ENCODE results near the gene NUDT5.

DNA sequence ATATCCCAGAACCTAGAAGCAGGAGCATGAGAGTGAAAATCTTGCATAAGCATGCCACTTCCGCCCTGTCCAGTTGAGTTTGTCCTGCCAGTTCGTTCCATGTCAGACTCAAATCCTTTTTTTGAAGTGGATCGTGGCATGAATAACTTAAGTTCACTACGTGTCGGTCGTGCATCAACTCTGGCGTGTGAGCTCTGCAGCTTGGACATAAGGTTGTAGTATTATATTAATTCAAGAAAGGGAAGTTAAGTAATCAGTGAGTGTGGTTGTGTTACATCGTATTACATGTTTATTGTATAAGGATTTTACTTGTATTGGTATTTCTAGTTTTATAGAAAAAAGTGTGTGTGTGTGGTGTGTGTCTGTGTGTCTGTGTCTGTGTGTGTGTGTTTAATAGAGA is 23.3 kb upstream of the NUDT5 start:
- no peak for TF ChIP-seq POLR2A (IDR thresholded peaks at IDR 0.05)
- TF ChIP-seq, protein P1, sequence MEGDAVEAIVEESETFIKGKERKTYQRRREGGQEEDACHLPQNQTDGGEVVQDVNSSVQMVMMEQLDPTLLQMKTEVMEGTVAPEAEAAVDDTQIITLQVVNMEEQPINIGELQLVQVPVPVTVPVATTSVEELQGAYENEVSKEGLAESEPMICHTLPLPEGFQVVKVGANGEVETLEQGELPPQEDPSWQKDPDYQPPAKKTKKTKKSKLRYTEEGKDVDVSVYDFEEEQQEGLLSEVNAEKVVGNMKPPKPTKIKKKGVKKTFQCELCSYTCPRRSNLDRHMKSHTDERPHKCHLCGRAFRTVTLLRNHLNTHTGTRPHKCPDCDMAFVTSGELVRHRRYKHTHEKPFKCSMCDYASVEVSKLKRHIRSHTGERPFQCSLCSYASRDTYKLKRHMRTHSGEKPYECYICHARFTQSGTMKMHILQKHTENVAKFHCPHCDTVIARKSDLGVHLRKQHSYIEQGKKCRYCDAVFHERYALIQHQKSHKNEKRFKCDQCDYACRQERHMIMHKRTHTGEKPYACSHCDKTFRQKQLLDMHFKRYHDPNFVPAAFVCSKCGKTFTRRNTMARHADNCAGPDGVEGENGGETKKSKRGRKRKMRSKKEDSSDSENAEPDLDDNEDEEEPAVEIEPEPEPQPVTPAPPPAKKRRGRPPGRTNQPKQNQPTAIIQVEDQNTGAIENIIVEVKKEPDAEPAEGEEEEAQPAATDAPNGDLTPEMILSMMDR (IDR thresholded peaks at IDR 0.05), result no peak

Measured in lower leg skin (tissue), 3 donors.